RWPE1 (cell line): ENCODE measurements around the gene CLPTM1L.
"Not testable (repeated sequence)": the region's sequence is repeated elsewhere in the genome, so short reads cannot be mapped to it uniquely, and the experiment has no call there.

Experiments
- CTCF ChIA-PET: fragments of 350-600 bp; sonication (Branson Sonifier 250); formaldehyde crosslinking; extraction: SDS; loops from one replicate; lab custom pipeline; 2021; lab: Yijun Ruan, JAX
- POLR2A ChIA-PET: fragments of 400-600 bp; formaldehyde crosslinking; extraction: SDS; loops from one replicate; lab custom pipeline; 2020; ENCODE audit warnings: antibody characterized with exemption; ENCODE audit not compliant: low non-redundant PET; lab: Yijun Ruan, JAX
- DNase-seq: peaks from one replicate; pipeline ENCODE4 v3.0.0; 2012; ENCODE audit warnings: low spot score
- H3K27ac ChIP-seq: fragments of 450-650 bp; 2 replicates; pipeline ENCODE4 v1.5.1; 2017
- CTCF ChIP-seq: fragments of 450-650 bp; conservative IDR thresholded peaks from 2 replicates; pipeline ENCODE4 v1.5.1; 2017; ENCODE audit warnings: low read depth, mild to moderate bottlenecking

Gene CLPTM1L

GRCh38 chr5:1343931-1344901 is 683 bp downstream of the CLPTM1L start:
- H3K27ac ChIP-seq: peak overlapping the region; percentile 69
- DNase-seq: peak; percentile 27
- no peak for TF ChIP-seq CTCF
- ChIA-PET POLR2A (no interaction called here), CTCF (interaction anchor here (0.5 to 0.6 kb wide), 2 partner anchors 160 to 301 kb away, joined by 3 to 4 read pairs; no protein-coding TSS in a partner anchor)

- TF ChIP-seq CTCF: no peak
- DNase-seq: no peak
- ChIA-PET CTCF (no interaction called here), POLR2A (no interaction called here)
- peak overlapping the region; percentile 69 for H3K27ac ChIP-seq
Observed at GRCh38 chr5:1343315-1343751, 1.6 kb downstream of the CLPTM1L start.

GRCh38 chr5:1342711-1343110 is 2.2 kb downstream of the CLPTM1L start:
- DNase-seq, CTCF ChIA-PET, POLR2A ChIA-PET: not testable (repeated sequence)
- peak overlapping the region; percentile 69 for H3K27ac ChIP-seq

GRCh38 chr5:1342268-1342667 is 2.6 kb downstream of the CLPTM1L start:
- no peak for DNase-seq
- ChIA-PET POLR2A (no interaction called here), CTCF (no interaction called here)
- no peak for TF ChIP-seq CTCF
- peak overlapping the region; percentile 69 for H3K27ac ChIP-seq

GRCh38 chr5:1341863-1342262 is 3.0 kb downstream of the CLPTM1L start:
- peak overlapping the region; percentile 69 for H3K27ac ChIP-seq
- TF ChIP-seq CTCF: no peak
- ChIA-PET POLR2A (no interaction called here), CTCF (interaction anchor here (1.0 kb wide), 1 partner anchor 303 kb away, joined by 4 read pairs; no protein-coding TSS in a partner anchor)
- no peak for DNase-seq

- POLR2A ChIA-PET, CTCF ChIA-PET, DNase-seq: not testable (repeated sequence)
- H3K27ac ChIP-seq: peak overlapping the region; percentile 5
Observed at GRCh38 chr5:1339818-1340210, 5.1 kb downstream of the CLPTM1L start.

GRCh38 chr5:1339139-1339817 is 5.6 kb downstream of the CLPTM1L start:
- POLR2A ChIA-PET, CTCF ChIA-PET, DNase-seq: not testable (repeated sequence)

More at GRCh38 chr5:1339139-1339817, 5.6 kb downstream of the CLPTM1L start:
- not testable (repeated sequence) for H3K27ac ChIP-seq
